Effector CD8-positive, alpha-beta T cell (primary cell): ENCODE measurements around the gene ZNF273.
"Not testable (repeated sequence)": the region's sequence is repeated elsewhere in the genome, so short reads cannot be mapped to it uniquely, and the experiment has no call there.

Experiments
- DNase-seq: peaks from one replicate; lab custom pipeline; 2025; lab: John Stamatoyannopoulos, UW

Gene ZNF273

DNA sequence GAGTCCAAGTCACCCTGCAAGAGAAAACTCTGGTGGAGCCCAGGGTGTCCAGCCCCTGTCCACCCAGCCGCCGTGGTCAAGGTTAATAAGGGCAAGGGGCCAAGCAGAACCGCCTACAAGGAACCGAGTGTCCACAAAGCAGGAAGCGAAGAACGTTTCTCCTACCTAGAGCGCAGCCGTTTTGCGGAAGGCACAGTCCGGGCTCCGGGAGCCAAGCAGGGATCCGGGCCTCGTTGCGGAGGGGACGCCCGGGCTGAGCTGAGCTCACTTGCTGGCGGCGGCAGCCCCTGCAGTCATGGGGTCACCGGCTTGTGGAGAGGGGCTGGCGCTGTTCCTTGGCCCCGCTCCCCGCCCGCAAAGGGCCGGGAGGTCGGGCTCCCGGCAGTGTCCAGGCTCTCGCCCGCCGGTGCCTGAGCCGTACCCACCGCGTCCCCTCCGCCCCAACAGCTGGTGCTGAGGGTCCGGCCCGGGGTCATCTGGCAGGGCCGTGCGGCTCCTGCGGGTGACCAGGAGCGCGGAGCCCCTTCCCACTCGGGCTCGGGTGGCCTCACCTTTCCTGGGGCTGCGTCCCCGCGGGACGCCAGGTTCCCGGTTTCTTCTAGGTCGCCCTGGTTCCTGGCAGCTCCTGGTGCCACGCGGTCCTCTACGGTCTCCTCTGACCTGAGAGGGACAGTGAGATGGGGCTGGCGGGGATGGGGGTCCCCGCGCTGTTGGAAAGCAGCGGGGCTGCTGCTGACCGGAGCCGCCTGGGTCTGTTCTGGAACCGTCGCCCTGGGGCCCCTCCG lies 14.0 kb upstream of the ZNF273 start:
- DNase-seq: no peak

DNA sequence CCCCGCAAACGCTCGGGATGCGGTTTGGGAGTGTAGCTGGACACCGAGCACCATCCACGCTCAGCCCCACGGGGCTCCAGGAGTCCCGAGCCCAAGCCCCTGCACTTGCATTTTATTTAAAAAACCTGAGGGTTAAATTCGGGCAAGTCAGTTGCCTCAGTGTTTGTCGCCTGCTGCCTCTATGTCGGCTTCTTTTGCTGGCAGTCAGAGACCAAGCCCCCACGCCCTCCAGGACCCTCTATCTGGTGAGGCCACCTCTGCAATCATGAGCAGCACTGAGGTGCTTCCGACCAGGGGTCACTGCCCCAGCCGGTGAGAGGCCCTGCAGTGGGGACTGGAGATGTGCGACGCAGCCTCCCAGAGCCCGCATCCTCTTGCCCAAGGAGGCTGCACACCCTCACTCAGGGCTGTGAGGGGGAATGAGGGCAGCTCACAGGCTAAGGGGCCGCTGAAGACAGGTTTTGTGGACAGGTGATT lies 13.3 kb upstream of the ZNF273 start:
- DNase-seq: no peak

- DNase-seq: not testable (repeated sequence)
Observed at GRCh38 chr7:64890273-64890672, 12.8 kb upstream of the ZNF273 start.

- DNase-seq: no peak
Observed at GRCh38 chr7:64890761-64891362, 12.2 kb upstream of the ZNF273 start.

DNA sequence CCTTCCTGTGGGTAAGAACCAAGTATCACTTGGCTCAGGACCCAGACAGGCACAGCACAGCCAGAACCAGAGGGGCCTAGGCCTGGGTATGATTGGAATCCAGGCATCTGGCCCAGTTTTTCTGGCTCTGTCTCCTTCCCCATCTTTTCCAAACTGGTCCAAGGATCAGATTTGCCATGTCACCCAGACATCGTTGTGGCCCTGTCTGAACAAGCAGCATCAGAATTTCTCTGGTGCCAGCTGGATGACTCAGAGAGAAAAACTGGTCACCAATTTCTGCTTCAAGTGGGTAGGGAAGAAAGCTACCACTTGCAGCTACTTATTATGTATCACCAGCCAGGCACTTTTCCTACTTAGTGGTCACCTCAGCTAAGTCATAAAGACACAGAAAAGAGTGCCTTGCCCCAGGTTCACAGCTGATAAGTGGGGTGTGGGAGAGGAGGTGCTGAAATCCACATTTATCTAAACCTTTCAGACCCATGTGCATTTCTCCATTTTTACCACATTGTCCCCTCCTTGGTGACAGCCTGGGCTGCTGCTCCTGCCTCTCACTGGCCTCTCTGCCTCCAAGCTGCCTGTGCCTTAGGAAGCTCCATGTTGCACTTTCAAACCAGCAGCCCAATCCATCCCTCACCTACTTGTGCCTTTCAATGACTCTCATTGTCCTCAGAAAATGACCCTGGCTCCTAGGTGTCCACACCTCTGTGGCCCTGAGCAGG lies 11.6 kb upstream of the ZNF273 start:
- not testable (repeated sequence) for DNase-seq

- no peak for DNase-seq
Observed at GRCh38 chr7:64892116-64892515, 11.0 kb upstream of the ZNF273 start.

GRCh38 chr7:64892666-64893309 lies 10.3 kb upstream of the ZNF273 start:
- DNase-seq: no peak

DNA sequence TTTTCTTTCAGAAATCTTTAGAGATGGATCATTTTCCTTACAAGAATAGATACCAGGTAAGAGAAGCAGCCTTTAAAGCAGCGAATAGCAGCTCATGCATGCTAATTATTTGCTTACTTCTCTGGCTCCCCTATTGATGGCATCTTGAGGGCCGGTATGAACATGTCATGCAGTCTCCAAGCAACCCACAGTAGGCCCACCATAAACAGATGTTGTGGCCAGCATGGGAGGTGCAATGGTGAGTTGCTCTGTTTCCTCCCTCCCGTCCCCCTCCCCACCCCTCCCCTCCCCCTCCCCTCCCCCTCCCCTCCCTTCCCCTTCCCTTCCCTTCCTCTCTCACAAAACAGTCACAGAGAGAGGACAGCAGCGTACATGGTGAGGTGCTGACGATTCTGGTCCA lies 9.7 kb upstream of the ZNF273 start:
- DNase-seq: no peak

- DNase-seq: not testable (repeated sequence)
Observed at GRCh38 chr7:64902461-64902805, 640 bp upstream of the ZNF273 start.

DNA sequence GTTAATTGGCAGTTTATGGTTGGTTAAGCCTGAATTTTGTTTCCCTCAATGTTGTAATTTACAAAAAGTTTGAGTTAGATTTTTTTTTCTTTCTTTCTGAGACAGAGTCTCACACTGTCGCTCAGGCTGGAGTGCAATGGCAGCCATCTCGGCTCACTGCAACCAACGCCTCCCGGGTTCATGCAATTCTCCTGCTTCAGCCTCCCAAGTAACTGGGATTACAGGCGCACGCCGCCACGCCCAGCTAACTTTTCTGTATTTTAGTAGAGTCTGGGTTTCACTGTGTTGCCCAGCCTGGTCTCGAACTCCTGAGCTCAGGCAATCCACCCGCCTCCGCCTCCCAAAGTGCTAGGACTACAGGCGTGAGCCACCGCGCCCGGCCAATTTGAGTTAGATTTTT lies 935 bp downstream of the ZNF273 start:
- no peak for DNase-seq

DNA sequence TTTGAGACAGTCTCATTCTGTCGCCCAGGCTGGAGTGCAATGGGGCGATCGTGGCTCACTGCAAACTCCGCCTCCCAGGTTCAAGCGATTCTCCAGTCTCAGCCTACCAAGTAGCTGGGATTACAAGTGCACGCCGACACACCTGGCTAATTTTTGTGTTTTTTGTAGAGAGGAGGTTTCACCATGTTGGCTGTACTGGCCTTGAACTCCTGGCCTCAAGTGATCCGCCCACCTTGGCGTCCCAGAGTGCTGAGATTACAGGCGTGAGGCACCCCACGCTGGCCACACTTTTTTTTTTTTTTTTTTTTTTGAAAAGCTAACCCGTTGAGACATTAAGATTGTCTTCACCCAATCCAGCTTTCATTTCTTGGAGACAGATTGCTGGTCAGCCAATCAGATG lies 2.1 kb downstream of the ZNF273 start:
- no peak for DNase-seq

- no peak for DNase-seq
Observed at GRCh38 chr7:64905547-64905946, 2.5 kb downstream of the ZNF273 start.

DNA sequence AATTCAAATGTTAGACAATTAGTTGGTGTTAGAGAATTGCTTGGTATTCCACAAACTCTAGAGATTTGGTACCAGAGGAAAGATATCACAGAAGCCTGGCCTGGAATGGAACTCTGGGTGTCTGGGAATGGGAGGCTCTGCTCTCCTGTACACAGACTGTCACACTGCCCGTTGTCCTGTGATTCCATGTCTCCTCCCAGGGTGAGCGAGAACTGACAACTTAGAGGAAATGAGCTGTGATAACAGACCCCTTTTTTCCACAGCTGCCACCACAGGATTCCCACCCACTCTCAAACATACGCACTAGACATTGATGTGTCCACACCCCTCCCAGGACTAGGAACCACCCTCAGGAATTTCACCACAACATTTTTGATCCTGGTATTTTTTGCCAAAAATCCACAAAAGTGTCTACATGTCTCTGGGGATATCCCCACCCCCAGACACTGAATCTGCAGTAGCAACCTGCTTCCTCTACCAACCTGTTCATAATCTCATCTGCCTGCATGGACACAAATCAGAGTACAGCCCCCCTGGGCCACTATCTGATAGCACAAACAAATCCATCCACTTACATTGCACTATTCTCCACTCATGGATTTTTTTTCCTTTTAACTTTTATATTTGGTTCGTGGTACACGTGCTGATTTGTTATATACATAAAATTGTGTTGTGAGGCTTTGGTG lies 4.7 kb downstream of the ZNF273 start:
- no peak for DNase-seq

DNA sequence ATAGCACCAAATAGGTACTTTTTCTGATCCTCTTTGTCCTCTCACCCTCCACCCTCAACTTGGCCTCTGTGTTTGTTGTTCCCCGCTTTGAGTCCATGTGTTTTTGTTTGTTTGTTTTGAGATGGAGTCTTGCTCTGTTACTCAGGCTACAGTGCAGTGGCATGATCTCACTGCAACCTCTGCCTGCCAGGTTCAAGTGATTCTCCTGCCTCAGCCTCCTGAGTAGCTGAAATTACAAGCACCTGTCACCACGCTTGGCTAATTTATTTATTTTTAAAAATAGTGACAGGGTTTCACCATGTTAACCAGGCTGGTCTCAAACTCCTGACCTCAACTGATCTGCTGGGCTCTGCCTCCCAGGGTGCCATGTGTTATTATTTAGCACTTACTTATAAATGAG lies 5.3 kb downstream of the ZNF273 start:
- no peak for DNase-seq

GRCh38 chr7:64914557-64914956 lies 11.5 kb downstream of the ZNF273 start:
- no peak for DNase-seq

DNA sequence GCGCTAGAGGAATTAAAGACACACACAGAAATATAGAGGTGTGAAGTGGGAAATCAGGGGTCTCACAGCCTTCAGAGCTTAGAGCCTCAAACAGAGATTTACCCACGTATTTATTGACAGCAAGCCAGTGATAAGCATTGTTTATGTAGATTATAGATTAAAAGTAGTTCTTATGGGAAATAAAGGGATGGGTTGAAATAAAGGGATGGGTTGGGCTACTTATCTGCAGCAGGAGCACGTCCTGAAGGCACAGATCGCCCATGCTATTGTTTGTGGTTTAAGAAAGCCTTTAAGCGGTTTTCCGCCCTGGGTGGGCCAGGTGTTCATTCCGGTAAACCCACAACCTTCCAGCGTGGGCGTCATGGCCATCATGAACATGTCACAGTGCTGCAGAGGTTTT lies 12.2 kb downstream of the ZNF273 start:
- not testable (repeated sequence) for DNase-seq

- DNase-seq: not testable (repeated sequence)
Observed at GRCh38 chr7:64928252-64929187, 25.4 kb downstream of the ZNF273 start.

GRCh38 chr7:64934478-64934877 lies 31.4 kb downstream of the ZNF273 start:
- no peak for DNase-seq

DNA sequence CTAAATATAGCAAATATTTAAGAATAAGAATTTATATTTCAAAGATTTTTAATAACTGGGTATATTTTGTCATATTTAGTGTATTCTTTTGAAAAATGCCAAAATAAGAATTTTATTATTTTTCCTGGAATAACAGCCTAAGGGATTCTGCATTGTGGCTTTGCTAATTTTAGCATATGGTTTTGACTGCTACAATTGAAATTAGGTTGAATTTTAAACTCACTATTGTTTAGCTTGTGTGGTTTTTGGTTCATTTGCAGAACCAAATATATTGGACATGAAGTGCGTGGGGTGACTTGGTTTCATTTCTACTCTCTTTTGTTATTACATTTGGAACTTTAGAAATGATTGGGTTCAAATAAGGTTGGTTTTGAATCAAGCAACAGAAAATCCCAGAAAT lies 35.5 kb downstream of the ZNF273 start:
- DNase-seq: no peak

DNA sequence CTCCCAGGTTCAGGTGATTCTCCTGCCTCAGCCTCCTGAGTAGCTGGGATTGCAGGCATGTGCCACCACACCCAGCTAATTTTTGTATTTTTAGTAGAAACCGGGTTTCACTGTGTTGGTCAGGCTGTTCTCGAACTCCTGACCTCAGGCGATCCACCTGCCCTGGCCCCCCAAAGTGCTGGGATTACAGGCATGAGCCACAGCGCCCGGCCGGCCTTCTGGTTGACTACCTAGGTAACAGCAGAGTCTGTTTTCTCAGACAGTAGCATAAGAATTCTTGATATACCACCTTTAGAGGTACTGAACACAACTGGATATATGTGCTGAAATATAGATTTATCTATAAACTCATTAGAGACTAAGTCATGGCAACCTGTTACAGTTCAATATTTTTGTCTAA lies 36.9 kb downstream of the ZNF273 start:
- not testable (repeated sequence) for DNase-seq
